Thymus (tissue), 11 donors: ENCODE measurements around the gene ETV6. TPM values are rescaled to one million over a fixed set of nuclear protein-coding genes. Genes with fewer than 3 reads are reported as not detected.

Source experiments
- DNase-seq, 9 donors: peaks; one replicate each; pipeline ENCODE4 v3.0.0-alpha.2; 2013; ENCODE audit warnings: low spot score in 9 of 9, low read depth in 6 of 9, missing footprints in 1 of 9
- H3K27ac ChIP-seq, 2 donors: one replicate each; pipeline ENCODE4 v1.5.1; 2013; ENCODE audit warnings: control low read depth in 1 of 2, low read depth in 1 of 2, low read length in 1 of 2, mild to moderate bottlenecking in 1 of 2, moderate library complexity in 1 of 2
- H3K27me3 ChIP-seq, 2 donors: one replicate each; pipeline ENCODE4 v1.5.1; 2013; ENCODE audit warnings: low read length in 1 of 2; ENCODE audit not compliant: control insufficient read depth in 2 of 2, insufficient read depth in 1 of 2
- H3K36me3 ChIP-seq, 2 donors: one replicate each; pipeline ENCODE4 v1.5.1; 2013; ENCODE audit warnings: low read length in 1 of 2, mild to moderate bottlenecking in 1 of 2, moderate library complexity in 1 of 2; ENCODE audit not compliant: control insufficient read depth in 2 of 2, insufficient read depth in 2 of 2
- H3K4me1 ChIP-seq, 2 donors: one replicate each; pipeline ENCODE4 v1.5.1; 2013; ENCODE audit warnings: low read length in 2 of 2; ENCODE audit not compliant: control insufficient read depth in 2 of 2, insufficient read depth in 2 of 2
- H3K4me3 ChIP-seq, 2 donors: one replicate each; pipeline ENCODE4 v1.5.1; 2013; ENCODE audit warnings: low read length in 2 of 2, control low read depth in 1 of 2, mild to moderate bottlenecking in 1 of 2
- H3K9me3 ChIP-seq, 2 donors: one replicate each; pipeline ENCODE4 v1.5.1; 2013; ENCODE audit warnings: low read length in 1 of 2, mild to moderate bottlenecking in 1 of 2; ENCODE audit not compliant: control insufficient read depth in 2 of 2, insufficient read depth in 1 of 2
- WGBS: extraction: QIAGEN DNeasy Blood & Tissue Kit; methylation state at CpG from one replicate; pipeline ENCODE4 v1.1.7; 2013; 5-methylcytosine and 5-hydroxymethylcytosine counted together
- polyA plus RNA-seq: library from polyadenylated mRNA; stranded (reverse); fragments of 200-250 nt; gene quantifications from one replicate; pipeline ENCODE4 v1.2.3, GENCODE V29; 2013
- total RNA-seq: library from RNA; stranded (reverse); fragments of 120-200 nt; gene quantifications from one replicate; pipeline ENCODE4 v1.2.4, GENCODE V29; 2013
- donor health status: healthy.

ETV6 gene
- total and polyA plus RNA-seq, 2 donors: 15.0 to 18.3 TPM

DNA sequence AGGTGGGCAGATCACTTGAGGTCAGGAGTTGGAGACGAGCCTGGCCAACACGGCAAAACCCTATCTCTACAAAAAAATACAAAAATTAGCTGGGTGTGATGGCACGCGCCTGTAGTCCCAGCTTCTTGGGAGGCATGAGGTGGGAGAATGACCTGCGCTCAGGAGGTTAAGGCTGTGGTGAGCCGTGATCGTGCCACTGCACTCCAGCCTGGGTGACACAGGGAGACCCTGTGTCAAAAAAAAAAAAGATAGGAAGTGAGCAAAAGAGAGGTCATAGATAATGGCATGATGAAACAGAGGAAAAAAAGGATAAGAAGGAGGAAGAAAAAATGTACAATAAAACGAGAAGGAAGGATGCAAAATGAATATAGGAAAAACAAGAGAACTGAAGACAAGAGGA lies 159.5 kb downstream of the ETV6 start:
- H3K9me3 ChIP-seq: no peaks in the 10 kb centered on the region
- no peak overlapping the region for H3K4me3 ChIP-seq
- no peak overlapping the region for H3K27ac ChIP-seq
- H3K36me3 ChIP-seq: peaks cover 3 to 17% of the 10 kb centered on the region in 2 donors
- no peak for DNase-seq
- H3K27me3 ChIP-seq: no peaks in the 10 kb centered on the region
- H3K4me1 ChIP-seq: peaks cover 37 to 69% of the 10 kb centered on the region in 2 donors
- 94% methylated on average over 8 of the region's 8 CpGs for WGBS

DNA sequence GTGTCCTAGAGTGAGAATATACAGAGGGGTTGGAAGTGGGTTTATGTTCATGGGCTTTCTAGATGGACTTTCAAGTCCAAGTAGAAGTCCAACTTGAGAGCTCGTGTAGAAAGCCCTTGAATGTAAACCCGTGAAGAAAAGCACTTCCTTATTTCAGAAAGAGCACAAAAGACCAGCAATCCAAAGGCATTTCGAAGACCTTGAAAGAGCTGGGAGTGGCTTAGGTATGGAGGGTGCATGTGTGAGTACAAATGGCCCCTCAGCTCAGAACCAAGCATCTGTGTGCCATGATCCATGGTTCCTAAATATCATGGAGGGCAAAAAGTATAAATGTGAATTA lies 160.7 kb downstream of the ETV6 start:
- H3K27ac ChIP-seq: peak overlapping the region; percentile 26 to 93
- H3K4me1 ChIP-seq: peaks cover 42 to 69% of the 10 kb centered on the region in 2 donors
- H3K27me3 ChIP-seq: no peaks in the 10 kb centered on the region
- no peaks in the 10 kb centered on the region for H3K9me3 ChIP-seq
- H3K36me3 ChIP-seq: peaks cover 0 to 16% of the 10 kb centered on the region in 2 donors
- no peak overlapping the region for H3K4me3 ChIP-seq
- no peak for DNase-seq
- 33% methylated on average over 3 of the region's 3 CpGs for WGBS

DNA sequence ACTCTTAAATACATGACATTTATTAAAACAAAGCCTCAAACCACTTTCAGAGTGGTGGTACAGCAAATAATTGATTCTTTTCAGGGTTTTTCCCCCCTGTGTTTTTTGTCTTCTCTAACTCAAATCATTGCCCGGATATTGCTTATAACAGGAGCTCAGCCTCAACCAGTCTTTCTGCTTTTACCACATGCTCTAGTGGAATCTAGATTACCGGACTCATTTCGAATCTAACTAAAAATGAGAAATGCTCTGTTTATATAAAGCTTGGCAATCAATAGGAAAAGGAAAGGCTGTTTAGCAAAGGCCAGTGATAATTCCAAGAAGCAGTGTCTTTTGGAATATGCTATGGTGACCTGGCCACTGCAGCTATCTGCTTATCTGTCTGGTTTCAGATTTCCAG lies 161.5 kb downstream of the ETV6 start:
- peaks cover 41 to 67% of the 10 kb centered on the region in 2 donors for H3K4me1 ChIP-seq
- WGBS: 87% methylated on average over 3 of the region's 3 CpGs
- H3K27me3 ChIP-seq: no peaks in the 10 kb centered on the region
- DNase-seq: no peak
- peak overlapping the region in 1 of 2 donors; percentile 93 for H3K27ac ChIP-seq
- peaks cover 0 to 13% of the 10 kb centered on the region in 2 donors for H3K36me3 ChIP-seq
- H3K4me3 ChIP-seq: no peak overlapping the region
- H3K9me3 ChIP-seq: no peaks in the 10 kb centered on the region

DNA sequence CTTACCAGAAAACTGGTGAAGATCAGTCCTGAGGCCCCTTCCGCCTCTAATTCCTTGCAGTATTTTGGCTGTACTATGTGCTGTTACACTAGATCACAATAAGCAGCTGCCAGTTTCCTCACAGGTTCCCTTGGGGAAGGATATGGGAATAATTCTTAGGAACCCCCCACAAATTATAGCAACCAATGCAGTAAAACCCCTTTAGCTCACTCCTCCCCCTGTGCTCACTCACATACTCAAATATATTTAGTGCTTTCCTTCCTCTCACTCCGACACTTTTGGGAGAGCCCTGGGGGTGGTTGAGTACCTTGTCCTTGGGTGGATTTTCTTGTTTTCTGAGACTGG lies 162.7 kb downstream of the ETV6 start:
- peaks cover 0 to 13% of the 10 kb centered on the region in 2 donors for H3K36me3 ChIP-seq
- H3K4me1 ChIP-seq: peaks cover 31 to 62% of the 10 kb centered on the region in 2 donors
- H3K9me3 ChIP-seq: no peaks in the 10 kb centered on the region
- H3K4me3 ChIP-seq: peak overlapping the region in 1 of 2 donors; percentile 34
- H3K27me3 ChIP-seq: no peaks in the 10 kb centered on the region
- peak overlapping the region; percentile 81 to 93 for H3K27ac ChIP-seq
- DNase-seq: no peak
- 51% methylated on average over 2 of the region's 2 CpGs for WGBS

DNA sequence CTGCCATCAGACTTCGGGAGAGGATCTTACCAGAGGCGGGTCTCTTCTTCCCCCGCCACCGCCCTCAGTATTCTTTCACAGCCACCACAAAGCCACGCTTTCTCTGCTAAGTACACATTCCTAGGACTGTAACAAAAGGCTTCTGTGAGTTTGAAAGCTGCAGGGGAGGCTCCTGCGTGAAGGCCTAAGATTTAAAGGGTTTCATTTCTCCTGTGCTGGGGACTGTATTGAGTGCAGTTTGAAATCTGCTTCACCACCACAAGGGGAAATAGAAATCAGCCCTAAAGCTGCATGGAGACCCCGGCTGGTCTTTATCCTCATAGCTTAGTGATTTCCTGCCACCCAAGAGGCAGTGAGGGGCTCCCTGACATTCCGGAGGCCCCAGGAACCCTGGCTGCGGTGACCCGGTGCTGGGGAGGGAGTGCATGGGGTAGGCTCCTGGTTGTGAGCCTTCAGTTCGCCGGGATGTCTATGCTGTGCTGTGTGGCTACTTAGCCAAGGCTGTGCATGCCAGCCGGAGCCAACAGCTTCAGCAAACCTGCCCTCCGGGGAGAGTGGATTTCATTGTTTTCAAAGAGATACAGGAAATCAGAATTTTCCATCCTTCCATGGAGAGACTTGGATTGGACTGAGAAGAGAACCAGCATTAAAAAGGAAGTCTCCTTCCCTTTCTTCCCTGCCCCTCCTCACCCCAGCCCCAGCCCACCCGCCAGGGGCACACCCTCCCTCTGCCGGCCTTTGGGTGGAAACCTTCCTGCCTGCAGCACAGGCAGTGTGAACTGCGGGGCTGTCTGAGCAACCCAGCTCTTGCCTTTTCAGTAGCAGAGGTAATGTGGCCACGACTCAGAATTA lies 163.3 kb downstream of the ETV6 start:
- H3K4me1 ChIP-seq: peaks cover 27 to 64% of the 10 kb centered on the region in 2 donors
- H3K36me3 ChIP-seq: peaks cover 0 to 15% of the 10 kb centered on the region in 2 donors
- DNase-seq: peak in 5 of 9 donors; percentile 63 to 84 (median 69)
- peak overlapping the region; percentile 34 to 42 for H3K4me3 ChIP-seq
- H3K27ac ChIP-seq: peak overlapping the region; percentile 81 to 93
- no peaks in the 10 kb centered on the region for H3K9me3 ChIP-seq
- H3K27me3 ChIP-seq: no peaks in the 10 kb centered on the region
- 2% methylated on average over 18 of the region's 18 CpGs for WGBS

DNA sequence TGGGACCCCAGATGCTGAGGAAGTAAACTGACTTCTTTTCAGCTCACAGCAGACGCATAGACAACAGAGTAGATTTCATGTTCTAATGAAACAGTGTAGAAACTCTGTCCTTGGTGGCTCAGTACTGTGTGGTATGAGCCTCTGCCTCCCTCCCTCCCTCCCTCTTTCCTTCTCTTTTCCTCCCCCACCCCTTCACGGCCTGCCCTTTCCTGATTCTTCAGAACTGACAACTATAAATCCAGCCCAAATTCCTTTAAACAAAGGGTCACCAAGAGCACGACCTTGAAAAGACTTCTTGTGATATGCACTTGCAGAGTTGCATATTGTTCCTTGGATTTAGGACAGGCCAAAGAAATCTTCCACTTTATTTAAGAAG lies 164.0 kb downstream of the ETV6 start:
- Histone ChIP-seq H3K4me3 (peak overlapping the region in 1 of 2 donors; percentile 34), H3K27ac (peak overlapping the region; percentile 81 to 93), H3K36me3 (peaks cover 0 to 15% of the 10 kb centered on the region in 2 donors), H3K9me3 (no peaks in the 10 kb centered on the region), H3K27me3 (no peaks in the 10 kb centered on the region), H3K4me1 (peaks cover 28 to 70% of the 10 kb centered on the region in 2 donors)
- 6% methylated on average over 3 of the region's 3 CpGs for WGBS
- DNase-seq: no peak

DNA sequence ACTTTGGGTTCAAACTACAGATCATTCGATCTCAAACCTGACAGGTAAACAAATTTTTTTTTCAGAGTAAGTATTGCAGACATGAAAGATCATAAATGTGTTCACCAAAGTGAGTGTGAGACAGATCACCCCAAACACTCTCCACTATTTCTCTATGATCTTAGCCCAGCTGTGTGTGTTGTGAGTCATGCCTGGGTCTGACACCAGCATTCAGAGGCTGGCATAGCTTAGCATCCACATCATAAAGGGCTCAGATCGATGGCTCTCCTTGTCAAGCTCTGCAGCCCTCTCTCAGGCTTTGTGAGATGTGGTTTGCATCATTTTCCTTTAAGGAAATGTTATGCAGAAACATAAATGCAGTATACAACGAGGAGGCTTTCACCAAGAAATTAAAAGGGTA lies 164.9 kb downstream of the ETV6 start:
- 11% methylated on average over 3 of the region's 3 CpGs for WGBS
- peak overlapping the region; percentile 54 to 93 for H3K27ac ChIP-seq
- H3K4me3 ChIP-seq: no peak overlapping the region
- H3K36me3 ChIP-seq: peaks cover 0 to 20% of the 10 kb centered on the region in 2 donors
- H3K9me3 ChIP-seq: no peaks in the 10 kb centered on the region
- no peaks in the 10 kb centered on the region for H3K27me3 ChIP-seq
- DNase-seq: peak in 4 of 9 donors; percentile 45 to 74 (median 50)
- H3K4me1 ChIP-seq: peaks cover 33 to 80% of the 10 kb centered on the region in 2 donors

DNA sequence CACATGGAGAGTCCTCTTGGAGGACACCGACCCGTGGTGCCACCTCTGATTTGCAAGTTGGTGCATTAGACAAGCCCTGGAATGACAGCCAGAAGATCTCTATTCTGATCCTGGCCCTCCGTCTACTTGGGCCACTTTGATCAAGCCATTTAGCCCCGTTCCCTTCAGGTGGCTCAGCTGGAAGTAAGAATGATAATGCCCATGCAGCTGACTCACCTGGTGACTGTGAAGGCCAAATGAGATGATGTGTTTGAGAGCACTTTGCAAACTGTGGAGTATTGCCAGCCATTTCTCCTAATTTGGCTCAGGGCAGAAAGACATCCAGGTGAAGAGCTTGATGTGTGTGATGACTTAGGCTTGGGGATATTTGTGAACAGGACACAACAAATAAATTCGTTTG lies 165.9 kb downstream of the ETV6 start:
- peaks cover 33 to 71% of the 10 kb centered on the region in 2 donors for H3K4me1 ChIP-seq

DNA sequence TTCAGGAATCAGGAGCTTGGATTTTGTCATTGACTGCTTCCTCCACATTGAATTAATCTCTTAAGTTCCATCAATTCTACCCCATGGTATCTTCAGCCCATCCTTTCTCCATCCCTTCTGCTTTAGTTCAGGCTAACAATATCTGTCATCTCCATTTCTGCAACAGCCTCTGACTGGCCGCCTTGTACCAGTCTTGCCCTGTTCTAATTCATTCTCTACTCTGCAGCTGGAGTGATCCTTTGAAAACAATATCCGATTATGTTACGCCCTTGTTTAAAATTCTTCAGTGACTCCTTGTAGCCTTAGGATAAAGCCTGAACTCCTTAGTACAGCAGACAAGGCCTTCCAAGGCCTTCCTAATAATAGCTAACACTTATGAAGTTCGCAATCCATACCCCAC lies 170.2 kb downstream of the ETV6 start:
- no peak for DNase-seq
- no peaks in the 10 kb centered on the region for H3K9me3 ChIP-seq
- WGBS: 98% methylated on average over 4 of the region's 4 CpGs
- no peak overlapping the region for H3K4me3 ChIP-seq
- no peaks in the 10 kb centered on the region for H3K27me3 ChIP-seq
- peaks cover 11 to 38% of the 10 kb centered on the region in 2 donors for H3K36me3 ChIP-seq
- H3K4me1 ChIP-seq: peaks cover 27 to 65% of the 10 kb centered on the region in 2 donors
- H3K27ac ChIP-seq: no peak overlapping the region

More for the DNA sequence above, 165.9 kb downstream of the ETV6 start:
- DNase-seq: no peak
- H3K4me3 ChIP-seq: no peak overlapping the region
- peaks cover 5 to 30% of the 10 kb centered on the region in 2 donors for H3K36me3 ChIP-seq
- WGBS: 97% methylated on average over 5 of the region's 5 CpGs
- H3K27ac ChIP-seq: no peak overlapping the region
- H3K27me3 ChIP-seq: no peaks in the 10 kb centered on the region
- no peaks in the 10 kb centered on the region for H3K9me3 ChIP-seq
